IMR-90 (cell line): Measurements from ENCODE around the gene BTN2A1. TPM values are rescaled to one million over a fixed set of nuclear protein-coding genes. Genes with fewer than 3 reads are reported as not detected.

ENCODE experiments used
- ATAC-seq: fragments of 200-7000 bp; cut with Tn5 transposase; 2 replicates; pipeline ENCODE4 v1.9.1; 2020; ENCODE audit warnings: low read depth, mild to moderate bottlenecking, moderate library complexity
- BruUV-seq: library from RNA; stranded (reverse); fragments of 400-500 nt; replicated peaks from 2 replicates; lab custom pipeline; 2021; lab: Mats Ljungman, UMichigan
- CTCF ChIA-PET: fragments of 300-600 bp; formaldehyde crosslinking; extraction: SDS; loops from one replicate; lab custom pipeline; 2021; ENCODE audit warnings: antibody characterized with exemption; lab: Yijun Ruan, JAX
- POLR2A ChIA-PET: fragments of 300-600 bp; sonication (Branson Sonifier 250); formaldehyde crosslinking; loops from one replicate; lab custom pipeline; 2022; ENCODE audit warnings: antibody characterized with exemption; ENCODE audit not compliant: unreplicated experiment; lab: Charles Lee
- DNase-seq: peaks from one replicate; pipeline ENCODE4 v3.0.0; 2013
- H2AFZ ChIP-seq: replicated peaks from 2 replicates; pipeline ENCODE3; 2013; ENCODE audit warnings: low read length, mild to moderate bottlenecking; ENCODE audit not compliant: poor library complexity
- H2AK5ac ChIP-seq: 2 replicates; pipeline ENCODE4 v1.6.1; 2013; ENCODE audit warnings: low read depth, low read length, inconsistent platforms
- H2AK9ac ChIP-seq: replicated peaks from 2 replicates; pipeline ENCODE3; 2013; ENCODE audit warnings: mild to moderate bottlenecking, low read depth, low read length, moderate library complexity; ENCODE audit not compliant: poor library complexity
- H2BK120ac ChIP-seq: 2 replicates; pipeline ENCODE4 v1.6.1; 2013; ENCODE audit warnings: low read depth, low read length, inconsistent platforms
- H2BK15ac ChIP-seq: 3 replicates; pipeline ENCODE4 v1.6.1; 2013; ENCODE audit warnings: low read depth, low read length, inconsistent platforms
- H2BK20ac ChIP-seq: 2 replicates; pipeline ENCODE4 v1.6.1; 2013; ENCODE audit warnings: low read depth, mild to moderate bottlenecking, inconsistent platforms, low read length, moderate library complexity
- H2BK5ac ChIP-seq: 2 replicates; pipeline ENCODE4 v1.6.1; 2013; ENCODE audit warnings: mild to moderate bottlenecking, low read depth, low read length, inconsistent platforms; ENCODE audit not compliant: poor library complexity, severe bottlenecking
- H3K14ac ChIP-seq: replicated peaks from 2 replicates; pipeline ENCODE4 v1.6.1; 2013; ENCODE audit warnings: low read depth, low read length, inconsistent platforms
- H3K18ac ChIP-seq: 2 replicates; pipeline ENCODE4 v1.6.1; 2013; ENCODE audit warnings: low read depth, low read length, control low read depth
- H3K23ac ChIP-seq: 2 replicates; pipeline ENCODE4 v1.6.1; 2013; ENCODE audit warnings: low read depth, low read length, inconsistent platforms
- H3K27ac ChIP-seq: 2 replicates; pipeline ENCODE4 v1.5.1; 2013; ENCODE audit warnings: mild to moderate bottlenecking, control low read depth, low read length; ENCODE audit not compliant: insufficient read depth
- H3K27me3 ChIP-seq: 2 replicates; pipeline ENCODE4 v1.6.1; 2013; ENCODE audit warnings: low read length; ENCODE audit not compliant: control insufficient read depth, insufficient read depth
- H3K36me3 ChIP-seq: 2 replicates; pipeline ENCODE4 v1.6.1; 2013; ENCODE audit warnings: low read length, mixed read lengths; ENCODE audit not compliant: control insufficient read depth, insufficient read depth
- H3K4ac ChIP-seq: 2 replicates; pipeline ENCODE4 v1.6.1; 2013; ENCODE audit warnings: low read depth, low read length, inconsistent platforms
- H3K4me1 ChIP-seq: 2 replicates; pipeline ENCODE4 v1.6.1; 2013; ENCODE audit warnings: low read length, mixed read lengths; ENCODE audit not compliant: control insufficient read depth, insufficient read depth
- H3K4me2 ChIP-seq: 2 replicates; pipeline ENCODE4 v1.6.1; 2013; ENCODE audit warnings: low read depth, mild to moderate bottlenecking, control low read depth, low read length, moderate library complexity
- H3K4me3 ChIP-seq: 2 replicates; pipeline ENCODE4 v1.5.1; 2013; ENCODE audit warnings: low read depth, mild to moderate bottlenecking, control low read depth, low read length, moderate library complexity; ENCODE audit not compliant: insufficient read depth
- H3K56ac ChIP-seq: 2 replicates; pipeline ENCODE4 v1.6.1; 2013; ENCODE audit warnings: low read length, inconsistent platforms; ENCODE audit not compliant: insufficient read depth; ENCODE audit errors: extremely low read depth
- H3K79me1 ChIP-seq, 2 experiments: 2 replicates each; pipeline ENCODE4 v1.6.1; 2013; ENCODE audit warnings: low read length in 2 of 2, inconsistent platforms in 1 of 2, low read depth in 1 of 2
- H3K9ac ChIP-seq: 2 replicates; pipeline ENCODE4 v1.6.1; 2013; ENCODE audit warnings: low read depth, low read length, control low read depth
- H3K9me1 ChIP-seq: 2 replicates; pipeline ENCODE4 v1.6.1; 2013; ENCODE audit warnings: low read length, inconsistent platforms; ENCODE audit not compliant: insufficient read depth
- H3K9me3 ChIP-seq: 2 replicates; pipeline ENCODE4 v1.6.1; 2013; ENCODE audit warnings: low read length; ENCODE audit not compliant: control insufficient read depth, insufficient read depth
- H4K20me1 ChIP-seq: 2 replicates; pipeline ENCODE4 v1.6.1; 2013; ENCODE audit warnings: low read length, inconsistent platforms; ENCODE audit not compliant: insufficient read depth
- H4K5ac ChIP-seq: 2 replicates; pipeline ENCODE4 v1.6.1; 2013; ENCODE audit warnings: mild to moderate bottlenecking, low read depth, low read length, control low read depth
- H4K8ac ChIP-seq, 2 experiments: 2 replicates each; pipeline ENCODE4 v1.6.1; 2013; ENCODE audit warnings: low read depth in 2 of 2, low read length in 2 of 2, control low read depth in 1 of 2, inconsistent platforms in 1 of 2
- H4K91ac ChIP-seq: 2 replicates; pipeline ENCODE4 v1.6.1; 2013; ENCODE audit warnings: low read depth, low read length, inconsistent platforms; ENCODE audit not compliant: insufficient read depth
- BHLHE40 ChIP-seq: fragments of 150-350 bp; IDR thresholded peaks from 2 replicates; pipeline ENCODE4 v1.6.1; 2016; ENCODE audit warnings: mild to moderate bottlenecking, low read depth, low read length
- ELK1 ChIP-seq: fragments of 150-350 bp; IDR thresholded peaks from 2 replicates; pipeline ENCODE4 v1.6.1; 2016; ENCODE audit warnings: low read depth, mild to moderate bottlenecking, low read length, moderate library complexity, borderline replicate concordance
- FOS ChIP-seq: fragments of 150-350 bp; IDR thresholded peaks from 2 replicates; pipeline ENCODE4 v1.6.1; 2016; ENCODE audit warnings: low read depth, low read length
- MAFK ChIP-seq: IDR thresholded peaks from 2 replicates; pipeline ENCODE4 v1.6.1; 2012; ENCODE audit warnings: low read depth, low read length, improper control_type of control experiment
- MXI1 ChIP-seq: IDR thresholded peaks from 2 replicates; pipeline ENCODE4 v1.6.1; 2012; ENCODE audit warnings: low read depth, mild to moderate bottlenecking, low read length, moderate library complexity, borderline replicate concordance
- POLR2A ChIP-seq: IDR thresholded peaks from 2 replicates; pipeline ENCODE4 v1.6.1; 2012; ENCODE audit warnings: mild to moderate bottlenecking, low read depth, low read length
- RAD21 ChIP-seq: IDR thresholded peaks from 2 replicates; pipeline ENCODE4 v1.6.1; 2012; ENCODE audit warnings: low read length, improper control_type of control experiment
- RCOR1 ChIP-seq: IDR thresholded peaks from 2 replicates; pipeline ENCODE4 v1.6.1; 2012; ENCODE audit warnings: mild to moderate bottlenecking, low read length, improper control_type of control experiment; ENCODE audit not compliant: insufficient replicate concordance
- RFX5 ChIP-seq: IDR thresholded peaks from 2 replicates; pipeline ENCODE4 v1.8.0; 2012; ENCODE audit warnings: low read depth, mild to moderate bottlenecking, low read length, moderate library complexity
- SMC3 ChIP-seq: fragments of 150-350 bp; IDR thresholded peaks from 2 replicates; pipeline ENCODE4 v1.6.1; 2016; ENCODE audit warnings: low read depth, mild to moderate bottlenecking, antibody characterized with exemption, low read length, moderate library complexity
- WGBS, 2 experiments: methylation state at CpG; one replicate each; pipeline versions ENCODE4 v1.1.5 to v1.1.7; 2013; ENCODE audit warnings: missing lambda C conversion rate in 2 of 2; ENCODE audit not compliant: insufficient read length in 1 of 2; ENCODE audit errors: extremely low coverage in 2 of 2; 5-methylcytosine and 5-hydroxymethylcytosine counted together
- dilution Hi-C: fragments of 300-500 bp; cut with HindIII; formaldehyde crosslinking; loops from one replicate; pipeline ENCODE4 v1.14.3; 2018; ENCODE audit warnings: low sequenced_read_pairs; ENCODE audit not compliant: unreplicated experiment
- in situ Hi-C: fragments of 300-500 bp; cut with MboI; formaldehyde crosslinking; loops from 3 replicates; pipeline ENCODE4 v1.14.3; 2019; ENCODE audit warnings: low sequenced_read_pairs, inconsistent platforms, mixed read lengths
- intact Hi-C: fragments of 100-400 bp; cut with micrococcal nuclease; formaldehyde crosslinking; loops from 2 replicates; pipeline ENCODE4 v1.10.0; 2022
- polyA plus RNA-seq, 3 experiments: library from polyadenylated mRNA; depleted of rRNA; stranded (reverse); fragments of >200 nt; gene quantifications; 2 replicates each; pipeline ENCODE4 v1.2.3, GENCODE V29; 2012; ENCODE audit warnings: low replicate concordance in 1 of 3
- total RNA-seq: library from RNA; depleted of rRNA; stranded (reverse); fragments of >200 nt; gene quantifications from 2 replicates; pipeline ENCODE4 v1.2.3, GENCODE V29; 2012
- TF ChIP-seq, protein P1 (sequence below): conservative IDR thresholded peaks from 2 replicates; pipeline ENCODE4 v1.5.1; 2012; ENCODE audit warnings: mild to moderate bottlenecking, low read depth, low read length, improper control_type of control experiment

The BTN2A1 gene
- total and polyA plus RNA-seq, 2 of the 4 experiments (the other 2 are of a cell fraction): 13.6 to 40.2 TPM

DNA sequence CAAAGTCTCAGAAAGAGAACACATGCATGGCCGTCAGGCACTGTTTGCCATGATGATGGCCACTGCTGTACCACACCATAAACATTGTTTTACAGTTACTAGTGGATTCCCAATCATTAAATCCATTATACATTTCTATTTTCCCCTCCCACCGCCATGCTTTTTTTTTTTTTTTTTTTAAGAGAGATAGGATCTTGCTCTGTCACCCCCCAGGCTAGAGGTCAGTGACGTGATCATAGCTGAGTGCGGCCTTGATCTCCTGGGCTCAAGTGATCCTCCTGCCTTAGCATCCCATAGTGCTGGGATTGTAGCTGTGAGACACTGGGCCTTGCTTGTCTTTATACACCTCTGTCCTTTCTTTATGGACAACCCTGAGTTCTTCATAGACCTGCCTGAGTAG lies 21.7 kb upstream of the BTN2A1 start:
- no peak overlapping the region for H2BK15ac ChIP-seq
- dilution Hi-C loops: no loop called here
- POLR2A ChIA-PET: no interaction called here

More for the DNA sequence above, 21.7 kb upstream of the BTN2A1 start:
- Histone ChIP-seq H4K91ac (no peak overlapping the region), H3K4me1 (peaks cover 3% of the 10 kb centered on the region; the same call in 1 of the 2 replicates), H2AK9ac (no peak overlapping the region), H2AK5ac (no peak overlapping the region), H4K8ac (no peak overlapping the region), H3K9me1 (peaks cover 8% of the 10 kb centered on the region; the same call in 1 of the 2 replicates), H3K79me1 (0 out of 4 replicates have a peak, but pooled peaks cover 0 to 8% of the 10 kb centered on the region in 2 experiments), H4K5ac (no peak overlapping the region), H3K9ac (no peak overlapping the region), H3K4me2 (no peak overlapping the region), H3K14ac (no peak overlapping the region), H3K56ac (no peak overlapping the region), H2BK5ac (no peak overlapping the region), H2AFZ (no peak overlapping the region), H2BK20ac (no peak overlapping the region), H3K27ac (no peak overlapping the region), H3K4ac (no peak overlapping the region), H3K4me3 (no peak overlapping the region), H2BK120ac (no peak overlapping the region), H3K9me3 (no peaks in the 10 kb centered on the region; the same call in 1 of the 2 replicates), H3K36me3 (peaks cover 9% of the 10 kb centered on the region), H3K18ac (no peak overlapping the region), H4K20me1 (no peaks in the 10 kb centered on the region), H3K27me3 (no peaks in the 10 kb centered on the region), H3K23ac (no peak overlapping the region)
- DNase-seq: no peak
- no TSS peak for BruUV-seq
- no CpG with 5 or more reads among the region's 4 CpGs for WGBS, 2 experiments
- no peak for ATAC-seq
- in situ Hi-C loops: no loop called here
- CTCF ChIA-PET: interaction anchor here (0.7 kb wide), 1 partner anchor 16 kb away, joined by 4 read pairs; no protein-coding TSS in a partner anchor
- intact Hi-C loops: no loop called here
- no peak for TF ChIP-seq SMC3
- TF ChIP-seq MXI1: no peak
- no peak for TF ChIP-seq ELK1
- no peak for TF ChIP-seq BHLHE40
- no peak for TF ChIP-seq RFX5
- TF ChIP-seq MAFK: no peak
- TF ChIP-seq POLR2A: no peak
- no peak for TF ChIP-seq RAD21
- TF ChIP-seq, protein P1, sequence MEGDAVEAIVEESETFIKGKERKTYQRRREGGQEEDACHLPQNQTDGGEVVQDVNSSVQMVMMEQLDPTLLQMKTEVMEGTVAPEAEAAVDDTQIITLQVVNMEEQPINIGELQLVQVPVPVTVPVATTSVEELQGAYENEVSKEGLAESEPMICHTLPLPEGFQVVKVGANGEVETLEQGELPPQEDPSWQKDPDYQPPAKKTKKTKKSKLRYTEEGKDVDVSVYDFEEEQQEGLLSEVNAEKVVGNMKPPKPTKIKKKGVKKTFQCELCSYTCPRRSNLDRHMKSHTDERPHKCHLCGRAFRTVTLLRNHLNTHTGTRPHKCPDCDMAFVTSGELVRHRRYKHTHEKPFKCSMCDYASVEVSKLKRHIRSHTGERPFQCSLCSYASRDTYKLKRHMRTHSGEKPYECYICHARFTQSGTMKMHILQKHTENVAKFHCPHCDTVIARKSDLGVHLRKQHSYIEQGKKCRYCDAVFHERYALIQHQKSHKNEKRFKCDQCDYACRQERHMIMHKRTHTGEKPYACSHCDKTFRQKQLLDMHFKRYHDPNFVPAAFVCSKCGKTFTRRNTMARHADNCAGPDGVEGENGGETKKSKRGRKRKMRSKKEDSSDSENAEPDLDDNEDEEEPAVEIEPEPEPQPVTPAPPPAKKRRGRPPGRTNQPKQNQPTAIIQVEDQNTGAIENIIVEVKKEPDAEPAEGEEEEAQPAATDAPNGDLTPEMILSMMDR: no peak
- no peak for TF ChIP-seq FOS
- TF ChIP-seq RCOR1: no peak
